Bone marrow (tissue), 2 donors: ENCODE results near the gene PRG3.

Experiments
- DNase-seq, 2 donors: peaks; one replicate each; lab custom pipeline; 2025; lab: John Stamatoyannopoulos, UW

The PRG3 gene

GRCh38 chr11:57359396-57359795 is 21.6 kb downstream of the PRG3 start:
- DNase-seq, result no peak

GRCh38 chr11:57358991-57359390 is 22.0 kb downstream of the PRG3 start:
- DNase-seq, result no peak

DNA sequence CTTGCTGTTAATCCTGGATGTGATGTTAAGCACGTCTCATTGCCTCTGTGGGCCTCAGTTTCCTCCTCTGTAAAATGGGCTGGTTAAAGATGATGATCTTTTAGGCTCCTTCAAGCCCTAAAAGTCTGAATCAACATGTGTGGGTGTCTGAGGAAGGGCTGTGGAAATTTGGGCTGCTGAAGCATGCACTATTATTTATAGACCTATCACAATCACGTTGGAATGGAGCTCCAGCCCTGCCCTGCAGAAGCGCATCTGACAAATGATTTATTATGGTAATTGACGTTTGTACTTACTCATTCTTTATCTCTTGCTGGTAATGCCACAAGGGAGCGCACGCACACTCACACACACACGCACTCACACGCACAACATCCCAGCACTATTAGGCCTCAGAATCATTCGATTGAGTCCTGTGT is 22.4 kb downstream of the PRG3 start:
- no peak for DNase-seq

- DNase-seq, result no peak
These were observed 23.1 kb downstream of the PRG3 start for GRCh38 chr11:57357856-57358255.

DNA sequence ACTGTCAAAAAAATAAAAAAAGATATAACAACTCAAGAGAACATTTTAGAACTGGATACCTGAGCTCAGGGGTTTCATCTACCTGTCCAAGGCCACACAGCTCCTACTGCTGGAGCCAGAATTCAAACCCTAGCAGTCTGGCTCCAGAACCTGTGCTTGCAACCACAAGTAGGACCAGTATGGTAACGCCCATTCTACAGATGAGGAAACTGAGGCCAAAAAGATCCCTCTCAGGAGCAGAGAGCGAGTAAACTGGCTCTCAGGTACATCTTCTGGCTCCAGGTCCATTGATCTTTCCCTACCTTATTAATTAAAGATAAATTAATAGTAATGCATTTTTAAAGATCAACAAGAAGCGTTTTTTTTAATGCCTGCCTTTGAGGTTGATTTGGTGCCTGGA is 23.6 kb downstream of the PRG3 start:
- DNase-seq, result no peak

GRCh38 chr11:57356268-57356667 is 24.7 kb downstream of the PRG3 start:
- DNase-seq, result peak in 1 of 2 donors; percentile 26

DNA sequence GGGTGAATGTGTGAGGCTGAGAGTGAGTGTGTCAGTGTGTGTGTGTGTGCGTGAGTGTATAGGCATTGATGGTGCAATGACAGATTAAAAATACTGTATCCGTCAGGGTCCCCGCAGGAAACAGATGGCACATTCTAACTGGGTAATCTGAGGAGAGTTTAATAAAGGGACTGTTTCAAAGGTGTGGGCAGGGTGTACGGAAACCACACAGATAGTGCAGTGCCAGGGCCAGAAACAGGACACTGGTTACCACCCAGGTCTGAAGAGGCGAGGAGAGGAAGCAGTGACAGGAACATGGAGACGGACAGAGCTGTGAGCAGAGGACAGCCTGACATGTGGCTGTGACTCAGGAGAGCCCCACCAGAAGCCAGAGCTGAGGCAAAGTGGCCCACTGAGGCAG is 26.3 kb downstream of the PRG3 start:
- DNase-seq, result peak in 1 of 2 donors; percentile 93

- DNase-seq, result no peak
These were observed 27.1 kb downstream of the PRG3 start for GRCh38 chr11:57353852-57354251.

DNA sequence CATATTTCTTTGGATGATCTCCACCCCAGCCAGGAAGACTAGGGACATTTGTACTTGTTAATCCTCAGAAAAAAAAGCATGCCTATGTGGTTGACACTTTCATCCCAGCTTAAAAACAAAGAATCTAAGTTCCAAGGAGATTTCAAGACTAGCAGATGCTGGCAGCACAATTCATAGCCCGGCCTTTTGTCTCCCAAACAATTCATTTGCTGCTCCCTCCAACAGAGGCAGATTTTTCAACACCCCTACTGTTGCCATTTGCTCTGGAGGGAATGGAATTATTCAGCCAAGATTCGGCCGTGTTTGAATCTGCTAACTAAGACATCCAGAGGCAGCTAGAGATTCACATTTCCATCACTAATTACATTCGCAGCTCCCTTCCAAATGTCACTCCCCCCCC is 27.5 kb downstream of the PRG3 start:
- DNase-seq, result no peak

GRCh38 chr11:57353036-57353435 is 27.9 kb downstream of the PRG3 start:
- DNase-seq, result no peak

GRCh38 chr11:57349491-57350274 is 31.3 kb downstream of the PRG3 start:
- DNase-seq, result peak; percentile 11 to 40

GRCh38 chr11:57348636-57349313 is 32.2 kb downstream of the PRG3 start:
- DNase-seq, result no peak

- no peak for DNase-seq
These were observed 32.9 kb downstream of the PRG3 start for GRCh38 chr11:57348052-57348451.

DNA sequence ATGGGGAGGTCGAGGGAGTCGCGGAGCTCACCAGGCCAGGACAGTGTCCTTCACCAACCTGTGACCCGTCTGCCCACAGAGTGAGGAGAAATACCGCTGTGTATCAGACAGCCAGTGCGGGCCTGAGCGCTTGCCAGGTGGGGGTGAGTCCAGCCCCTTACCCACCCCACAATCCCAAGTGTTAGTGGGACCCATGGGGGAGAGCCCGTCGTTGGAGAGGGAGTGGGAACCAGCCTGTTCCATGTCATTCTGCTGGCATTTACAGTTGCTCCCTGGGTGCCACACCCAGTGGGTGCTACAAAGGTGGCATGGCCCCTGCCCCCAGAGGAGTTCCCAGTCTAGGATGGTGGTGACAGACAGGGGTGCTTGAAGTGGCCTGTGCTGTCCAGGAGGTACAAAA is 33.6 kb downstream of the PRG3 start:
- DNase-seq, result no peak

- peak; percentile 8 to 30 for DNase-seq
These were observed 35.3 kb downstream of the PRG3 start for GRCh38 chr11:57345555-57346211.

GRCh38 chr11:57344826-57345225 is 36.1 kb downstream of the PRG3 start:
- no peak for DNase-seq

DNA sequence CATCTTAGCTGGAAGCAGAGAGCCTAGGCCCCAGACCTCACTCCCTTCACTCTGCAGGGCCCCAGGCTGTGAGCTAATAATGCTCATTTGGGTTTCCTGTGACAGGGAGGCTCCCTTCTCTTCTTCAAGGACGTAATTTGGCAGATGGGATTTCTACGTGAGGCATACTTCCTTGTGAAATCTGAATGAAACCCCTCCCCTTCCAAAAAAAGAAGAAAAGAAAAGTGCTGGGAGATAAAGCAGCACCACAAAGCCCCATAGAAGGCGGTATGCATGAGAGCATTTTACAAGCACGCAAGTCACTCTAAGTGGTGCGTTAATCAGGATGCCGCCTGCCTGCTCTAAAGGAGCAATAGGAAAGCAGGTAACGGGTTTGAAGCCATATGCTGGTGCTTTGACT is 37.1 kb downstream of the PRG3 start:
- DNase-seq, result no peak

DNA sequence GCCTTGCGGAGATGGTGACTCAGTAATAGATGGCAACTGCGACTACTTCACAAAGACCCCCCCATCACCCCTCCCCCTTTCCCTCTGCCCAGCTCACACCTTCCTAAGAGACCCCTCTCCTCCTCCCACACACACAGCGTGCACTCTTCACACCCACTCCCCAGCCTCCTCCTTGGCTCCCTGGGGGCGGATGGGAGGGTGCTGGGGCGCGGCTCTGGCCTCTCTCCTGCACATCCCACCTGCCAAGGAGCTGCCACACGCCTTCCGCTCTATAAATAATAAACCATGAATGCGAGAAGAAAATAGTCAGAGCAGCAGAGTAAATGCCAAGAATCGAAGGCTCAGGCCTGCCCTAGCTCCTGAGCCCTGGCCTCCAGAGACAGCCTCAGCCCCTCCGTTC is 38.2 kb downstream of the PRG3 start:
- DNase-seq, result no peak

- no peak for DNase-seq
These were observed 39.6 kb downstream of the PRG3 start for GRCh38 chr11:57341250-57341808.

GRCh38 chr11:57340039-57340615 is 40.8 kb downstream of the PRG3 start:
- no peak for DNase-seq

DNA sequence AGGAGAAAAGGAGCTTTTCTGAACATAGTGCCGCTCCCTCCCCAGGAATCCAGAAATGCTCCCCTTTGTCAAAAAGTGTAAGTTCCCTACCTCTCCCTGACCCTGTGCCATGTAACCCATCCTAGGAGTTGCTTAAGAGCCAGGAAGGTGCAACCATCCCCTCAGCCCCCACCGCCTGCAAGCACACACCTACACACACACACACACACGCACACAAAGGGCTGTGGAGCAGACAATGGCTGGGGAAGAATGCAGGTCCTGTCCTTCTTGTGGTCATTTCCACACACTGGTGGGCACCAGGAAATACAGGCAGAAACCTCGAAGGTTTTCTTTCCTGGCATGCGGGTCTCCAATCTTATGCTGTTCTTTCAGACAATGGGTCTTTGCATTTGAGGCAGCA is 41.6 kb downstream of the PRG3 start:
- DNase-seq, result no peak

DNA sequence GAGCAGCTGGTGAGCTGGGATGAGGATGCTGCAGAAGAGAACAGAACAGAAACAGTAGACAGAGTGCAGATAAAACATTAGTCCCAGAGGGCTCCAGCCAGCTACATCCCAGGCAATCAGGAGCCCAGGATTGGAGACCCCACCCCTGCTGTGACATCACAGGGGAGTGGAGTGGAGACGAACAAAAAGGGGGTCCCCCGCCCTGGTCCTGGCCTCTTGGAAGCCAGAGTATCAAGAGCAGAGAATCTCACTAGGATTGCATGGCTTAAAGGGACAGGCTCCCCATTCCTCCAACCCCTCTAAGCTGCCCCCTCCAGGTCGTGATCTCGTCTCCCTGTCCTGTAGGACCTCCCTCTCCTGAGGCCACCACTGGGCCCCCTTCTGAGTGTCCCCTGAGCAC is 42.8 kb downstream of the PRG3 start, which contains the start of gene P2RX3:
Gene P2RX3 (plus strand): TSS at position 211 of the 400 bp plus-strand sequence. CDS start 199 bp downstream, outside the sequence.
- no peak for DNase-seq
